ENCODE measurements around the gene GPR39.
"Not testable (repeated sequence)": the region's sequence is repeated elsewhere in the genome, so short reads cannot be mapped to it uniquely, and the experiment has no call there.

GPR39 gene

DNA sequence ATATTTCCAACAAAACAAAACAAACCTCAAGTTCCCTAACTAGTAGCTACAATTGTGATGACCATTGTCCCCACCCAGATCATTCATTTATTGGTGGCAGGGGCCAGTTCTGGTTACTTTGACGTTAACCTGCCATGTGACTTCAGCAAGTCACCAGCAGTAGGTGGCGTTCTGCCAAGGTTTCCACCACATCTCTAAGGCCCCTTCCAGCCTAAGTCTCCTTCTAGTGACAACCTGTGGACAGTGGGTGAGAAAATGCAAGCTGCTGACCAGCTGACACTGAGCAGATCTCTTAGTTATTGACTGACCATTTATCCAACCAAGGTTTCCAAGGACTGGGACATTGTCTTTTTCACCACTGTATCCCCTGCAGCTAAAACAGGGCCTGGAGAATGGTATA lies 98.4 kb downstream of the GPR39 start:
- DNase-seq, result no peak

GRCh38 chr2:132517386-132517785 lies 100.8 kb downstream of the GPR39 start:
- no peak for DNase-seq

DNA sequence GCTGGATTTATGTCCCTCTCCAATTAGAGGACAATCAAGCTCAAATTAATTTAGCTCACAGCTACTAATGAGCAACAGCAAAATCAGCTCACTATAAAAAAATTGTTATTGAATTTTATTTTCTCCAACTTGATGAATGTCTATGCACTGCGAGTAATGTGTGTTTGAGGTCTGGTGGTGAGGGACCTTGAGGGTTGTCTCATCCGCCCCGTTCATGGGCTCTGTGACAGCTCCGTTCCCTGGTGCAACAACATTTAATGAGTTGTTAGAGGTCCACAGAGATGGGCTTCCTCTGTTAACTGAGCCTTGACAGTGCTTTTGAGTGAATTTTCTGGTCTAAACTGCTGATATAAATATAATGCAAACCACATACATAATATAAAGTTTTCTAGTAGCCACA lies 101.7 kb downstream of the GPR39 start:
- no peak for DNase-seq

GRCh38 chr2:132519566-132519965 lies 103.0 kb downstream of the GPR39 start:
- no peak for DNase-seq

- peak; percentile 77 for DNase-seq
Measured at GRCh38 chr2:132521341-132521740, 104.7 kb downstream of the GPR39 start.

DNA sequence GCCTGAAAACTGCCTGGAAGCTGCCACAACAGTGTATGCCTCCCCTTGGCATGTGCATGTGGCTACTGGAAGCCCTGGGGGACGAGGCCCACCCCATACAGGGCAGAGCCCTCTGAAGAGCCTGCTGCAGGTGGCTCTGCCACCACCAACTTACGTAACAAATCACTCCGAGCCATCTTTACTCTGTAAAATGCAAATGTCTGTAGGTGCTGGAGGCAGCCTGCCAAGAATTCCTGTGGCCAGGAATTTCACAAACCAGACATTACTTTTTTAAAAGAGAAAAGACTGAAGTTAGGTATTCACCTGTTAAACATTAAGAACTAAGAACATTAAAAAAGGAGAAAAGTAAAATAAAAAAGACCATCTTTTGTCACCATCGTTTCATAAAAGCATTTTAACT lies 106.3 kb downstream of the GPR39 start:
- no peak for DNase-seq

GRCh38 chr2:132537061-132537460 lies 120.5 kb downstream of the GPR39 start:
- not testable (repeated sequence) for DNase-seq

DNA sequence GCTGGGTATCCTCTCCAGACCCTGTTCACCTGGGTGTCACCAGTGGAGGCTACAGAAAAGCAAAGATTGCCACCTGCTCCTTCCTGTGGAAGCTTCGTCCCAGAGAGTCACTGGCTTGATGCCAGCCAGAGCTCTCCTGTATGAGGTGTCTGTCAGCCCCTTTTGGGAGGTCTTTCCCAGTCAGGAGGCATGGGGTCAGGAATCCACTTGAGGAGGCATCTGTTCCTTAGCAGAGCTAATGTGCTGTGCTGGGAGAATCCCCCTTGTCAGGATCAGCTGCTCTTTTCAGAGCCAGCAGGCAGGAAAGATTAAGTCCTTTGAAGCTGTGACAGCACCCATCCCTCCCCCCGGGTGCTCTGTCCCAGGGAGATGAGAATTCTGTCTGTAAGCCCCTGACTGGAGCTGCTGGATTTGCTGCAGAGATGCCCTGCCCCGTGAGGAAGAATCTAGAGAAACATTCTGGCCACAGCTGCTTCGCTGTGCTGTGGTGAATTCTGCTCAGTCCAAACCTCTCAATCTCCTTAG lies 121.8 kb downstream of the GPR39 start:
- DNase-seq, result no peak

- no peak for DNase-seq
Measured at GRCh38 chr2:132540166-132540565, 123.6 kb downstream of the GPR39 start.

DNA sequence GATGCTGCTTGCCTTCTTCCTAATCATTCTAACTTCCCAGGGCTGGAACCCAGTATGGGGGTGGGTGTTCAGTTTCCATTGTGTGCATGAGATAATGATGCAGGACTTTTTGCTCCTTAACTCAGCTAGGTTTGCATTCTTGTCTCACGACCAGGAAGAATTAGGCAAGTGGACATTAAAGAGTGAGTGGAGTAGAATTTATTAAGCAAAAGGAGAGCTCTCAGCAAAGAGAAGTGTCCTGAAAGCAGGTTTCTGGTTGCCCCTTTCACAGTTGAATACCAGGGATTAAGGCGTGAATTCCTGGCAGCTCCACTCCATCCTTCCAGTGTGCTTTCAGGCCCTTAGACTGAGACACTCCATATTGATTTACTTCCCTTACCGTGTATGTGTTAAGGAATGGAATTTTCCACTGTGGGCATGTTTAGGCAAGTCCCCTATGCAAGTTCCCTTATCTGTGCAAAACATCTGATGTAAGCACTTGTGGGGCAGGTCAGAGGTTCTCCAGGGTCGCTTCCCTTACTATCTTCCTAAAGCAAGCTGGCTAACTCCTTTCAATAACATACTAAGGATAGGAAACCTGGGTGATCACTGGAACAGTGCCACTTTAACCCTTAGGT lies 126.5 kb downstream of the GPR39 start:
- peak; percentile 7 for DNase-seq

DNA sequence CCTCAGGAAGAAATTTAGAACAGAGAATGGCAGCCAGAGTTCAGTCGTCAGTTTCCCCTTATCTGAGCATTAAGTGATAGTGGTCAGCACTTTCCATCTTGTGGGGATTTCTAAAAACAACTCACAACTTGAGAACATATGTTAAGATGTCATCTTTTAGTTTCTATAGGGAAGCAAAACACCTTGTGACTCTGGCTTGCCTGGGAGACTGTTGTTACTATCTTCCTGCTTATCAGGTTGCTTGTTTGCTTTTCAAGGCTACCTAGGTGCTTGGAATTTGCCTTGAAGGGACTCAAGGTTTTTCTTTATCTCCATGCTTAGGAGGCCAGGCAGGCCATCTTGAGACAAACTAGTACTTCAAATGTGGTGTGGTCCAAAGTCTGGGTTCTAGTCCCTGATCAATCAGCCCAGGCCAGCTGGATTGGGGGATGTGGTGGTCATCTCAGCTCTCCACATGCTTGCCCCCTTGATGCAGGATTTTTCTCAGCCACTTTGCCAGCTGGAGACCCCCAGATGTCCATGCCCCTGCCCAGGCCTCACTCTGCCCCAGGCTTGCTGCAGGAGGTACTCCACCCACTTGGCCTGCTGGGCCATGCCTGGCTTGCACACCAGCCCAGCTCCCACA lies 127.5 kb downstream of the GPR39 start:
- DNase-seq, result no peak

DNA sequence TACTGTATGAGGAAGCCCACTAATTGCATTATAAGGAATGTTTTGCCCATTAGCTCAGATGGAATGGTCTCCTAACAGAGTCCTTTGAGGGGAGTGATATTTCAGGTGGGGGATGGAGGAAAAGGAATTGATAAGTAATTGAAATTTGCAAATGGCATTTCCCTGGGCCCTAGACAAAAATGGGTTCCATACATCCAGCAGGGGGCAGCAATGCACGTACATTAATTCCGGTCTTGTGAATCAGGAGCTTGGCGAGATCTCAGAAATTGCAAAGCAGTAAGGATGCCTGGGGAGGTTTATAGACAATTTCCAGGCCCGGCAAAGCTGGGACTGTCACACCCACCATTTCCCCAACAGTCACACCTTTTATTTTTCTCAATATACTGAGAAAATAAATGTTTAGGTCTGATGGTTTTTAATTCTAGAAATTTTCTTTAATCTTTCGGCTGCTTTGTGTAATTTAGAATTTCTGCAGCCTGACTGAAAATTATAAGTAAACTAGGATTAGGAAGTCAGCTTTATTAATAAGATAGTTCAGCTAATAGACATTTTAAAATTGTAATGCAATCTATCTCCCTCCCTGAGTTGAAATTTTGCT lies 130.6 kb downstream of the GPR39 start:
- DNase-seq, result peak; percentile 76

DNA sequence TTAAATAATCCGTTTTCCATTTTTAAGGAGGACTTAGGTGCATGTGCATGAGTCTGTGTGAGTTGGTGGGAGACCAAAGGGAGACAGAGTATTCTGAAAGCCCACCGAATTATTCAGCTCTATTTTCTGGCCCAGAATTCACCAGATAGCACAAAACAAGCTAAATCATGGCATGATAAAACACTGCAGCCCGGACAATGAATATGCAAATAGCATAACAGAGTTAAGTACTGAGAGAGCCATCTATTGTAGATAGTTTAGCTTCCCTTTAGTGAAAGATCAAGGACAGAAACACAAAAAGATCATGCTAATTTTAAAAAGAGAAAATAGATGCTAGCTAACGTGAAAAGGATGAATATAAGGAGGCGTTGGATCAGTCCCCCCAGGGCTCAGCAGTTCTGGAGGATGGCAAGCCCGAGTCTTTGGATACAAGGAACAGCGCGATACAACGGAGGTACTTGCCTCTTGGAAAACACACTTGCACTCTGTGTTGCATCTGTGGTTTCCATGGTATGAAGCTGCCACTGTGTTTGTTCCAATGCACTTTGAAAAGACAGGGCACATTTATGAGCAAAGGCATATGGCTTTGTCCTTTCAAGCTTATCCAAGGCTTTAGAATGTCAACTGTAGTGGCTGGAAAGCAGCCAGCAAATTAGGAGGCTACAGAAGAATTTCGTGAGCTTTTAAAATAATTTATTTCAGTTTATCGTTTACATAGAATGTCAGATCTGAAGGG lies 133.5 kb downstream of the GPR39 start:
- DNase-seq, result peak; percentile 7

GRCh38 chr2:132550946-132551345 lies 134.3 kb downstream of the GPR39 start:
- DNase-seq, result peak; percentile 35

GRCh38 chr2:132557694-132558093 lies 141.1 kb downstream of the GPR39 start:
- DNase-seq, result no peak

GRCh38 chr2:132559326-132559725 lies 142.7 kb downstream of the GPR39 start:
- no peak for DNase-seq

GRCh38 chr2:132559921-132560320 lies 143.3 kb downstream of the GPR39 start:
- no peak for DNase-seq

GRCh38 chr2:132560562-132560961 lies 144.0 kb downstream of the GPR39 start:
- no peak for DNase-seq

- peak; percentile 4 for DNase-seq
Measured at GRCh38 chr2:132562245-132562644, 145.6 kb downstream of the GPR39 start.

- DNase-seq, result no peak
Measured at GRCh38 chr2:132564065-132564464, 147.5 kb downstream of the GPR39 start.

DNA sequence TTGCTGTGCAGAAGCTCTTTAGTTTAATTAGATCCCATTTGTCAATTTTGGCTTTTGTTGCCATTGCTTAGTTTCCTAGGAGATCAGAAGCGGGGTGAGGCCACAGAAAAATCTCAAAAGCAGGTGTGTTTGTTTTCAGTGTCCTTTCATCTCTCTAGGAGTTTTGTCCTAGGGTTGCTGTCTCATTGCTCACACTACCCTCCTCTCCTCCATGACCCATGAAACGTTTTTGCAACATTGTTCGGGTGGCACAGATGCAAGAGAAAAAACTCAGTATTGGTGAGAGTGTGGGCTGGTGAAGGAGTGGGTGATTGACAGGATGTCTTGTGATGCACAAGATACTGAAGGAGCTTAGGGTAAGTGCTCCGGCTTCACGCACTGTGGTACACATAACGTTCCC lies 149.8 kb downstream of the GPR39 start:
- DNase-seq, result no peak

GRCh38 chr2:132567682-132568081 lies 151.1 kb downstream of the GPR39 start:
- no peak for DNase-seq

DNA sequence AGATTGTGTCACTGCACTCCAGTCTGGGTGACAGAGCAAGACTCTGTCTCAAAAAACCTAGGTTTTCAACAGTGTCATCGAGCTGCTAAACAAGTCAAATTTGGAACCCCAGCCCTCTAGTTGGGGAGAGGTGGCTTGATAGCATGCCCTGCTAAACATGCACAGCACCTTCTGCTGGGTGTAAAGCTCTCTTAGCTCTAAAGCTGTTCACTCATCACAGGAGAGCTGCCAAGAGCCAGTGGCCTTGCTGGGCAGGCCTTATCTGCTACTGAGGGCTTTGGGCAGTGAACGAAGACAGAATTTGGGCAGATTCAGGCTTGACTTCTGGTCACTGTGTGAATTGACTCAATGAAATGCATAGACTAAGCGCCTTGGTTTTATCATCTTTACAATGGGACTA lies 152.1 kb downstream of the GPR39 start:
- DNase-seq, result no peak

All from fibroblast of skin of right quadriceps (primary cell).